HepG2 (cell line): ENCODE results near the gene SEMA4A.

Experiments
- CREB1 ChIP-seq, 2 experiments: fragments of 450-650 bp in 1 of 2; IDR thresholded peaks; 2 replicates each; pipeline ENCODE4 v1.6.1; 2016 to 2017; ENCODE audit warnings: control low read depth in 1 of 2, mild to moderate bottlenecking in 1 of 2, missing compliant biosample characterization in 1 of 2, missing genetic modification characterization in 1 of 2
- CTCF ChIP-seq: sonication (generic); formaldehyde crosslinking; IDR thresholded peaks from 2 replicates; pipeline ENCODE4 v1.5.0; 2020; ENCODE audit warnings: mild to moderate bottlenecking, missing genetic modification reagents, moderate library complexity
- FIP1L1 ChIP-seq: fragments of 200-400 bp; formaldehyde crosslinking; IDR thresholded peaks from 2 replicates; pipeline ENCODE4 v1.6.1; 2018; ENCODE audit warnings: low read depth, mild to moderate bottlenecking, low read length, moderate library complexity, borderline replicate concordance; ENCODE audit not compliant: insufficient read depth
- HNRNPL ChIP-seq: fragments of 200-400 bp; formaldehyde crosslinking; IDR thresholded peaks from 2 replicates; pipeline ENCODE4 v1.6.1; 2017; ENCODE audit warnings: mild to moderate bottlenecking, low read depth, low read length
- MNT ChIP-seq: fragments of 450-650 bp; IDR thresholded peaks from 2 replicates; pipeline ENCODE4 v1.6.1; 2016
- REST ChIP-seq, 2 experiments: IDR thresholded peaks; 2 replicates each; pipeline ENCODE4 v1.6.1; 2011 to 2012; ENCODE audit warnings: low read length in 2 of 2, borderline replicate concordance in 1 of 2, low read depth in 1 of 2, mild to moderate bottlenecking in 1 of 2, moderate library complexity in 1 of 2
- SMARCC2 ChIP-seq: fragments of 450-650 bp; IDR thresholded peaks from 2 replicates; pipeline ENCODE4 v1.6.1; 2017; ENCODE audit warnings: antibody characterized with exemption, mild to moderate bottlenecking
- TAF1 ChIP-seq: sonication (generic); formaldehyde crosslinking; IDR thresholded peaks from 2 replicates; pipeline ENCODE4 v1.4.0; 2020; ENCODE audit warnings: missing genetic modification reagents
- ZNF234 ChIP-seq: sonication (generic); formaldehyde crosslinking; conservative IDR thresholded peaks from 2 replicates; pipeline ENCODE4 v1.5.1; 2020; ENCODE audit warnings: mild to moderate bottlenecking, missing genetic modification reagents

- TF ChIP-seq REST (IDR thresholded peaks at IDR 0.05; ENCODE audit: borderline replicate concordance in 1 of 2, low read depth in 1 of 2, low read length in 2 of 2), result no peak
- no peak for TF ChIP-seq SMARCC2
- no peak for TF ChIP-seq TAF1
- TF ChIP-seq ZNF234 (CRISPR knock-in tag), result no peak
- no peak for TF ChIP-seq CREB1 (IDR thresholded peaks at IDR 0.05)
- TF ChIP-seq CREB1 (CRISPR knock-in tag; IDR thresholded peaks at IDR 0.05), result no peak
- no peak for TF ChIP-seq CTCF (CRISPR knock-in tag)
- no peak for TF ChIP-seq FIP1L1
- TF ChIP-seq HNRNPL, result no peak
- TF ChIP-seq MNT, result no peak
These were observed 27.1 kb downstream of the SEMA4A start for GRCh38 chr1:156180471-156180870.
